PC-9 (cell line): ENCODE data around the gene ABL1. TPM values are rescaled to one million over a fixed set of nuclear protein-coding genes. Genes with fewer than 3 reads are reported as not detected.

Experiments used
- BruUV-seq: library from RNA; stranded (reverse); fragments of 400-500 nt; replicated peaks from 2 replicates; lab custom pipeline; 2021; lab: Mats Ljungman, UMichigan
- CTCF ChIA-PET: fragments of 300-600 bp; sonication (Branson Sonifier 250); formaldehyde crosslinking; loops from one replicate; lab custom pipeline; 2022; ENCODE audit warnings: antibody characterized with exemption; lab: Charles Lee
- POLR2A ChIA-PET: fragments of 300-600 bp; sonication (Branson Sonifier 250); formaldehyde crosslinking; loops from one replicate; lab custom pipeline; 2022; ENCODE audit warnings: antibody characterized with exemption; ENCODE audit not compliant: unreplicated experiment; lab: Charles Lee
- DNase-seq, 2 experiments: peaks; one replicate each; pipeline versions ENCODE4 v3.0.0 to v3.0.0-alpha.2; 2015 to 2022; ENCODE audit warnings: mixed read lengths in 1 of 2
- H2AFZ ChIP-seq: fragments of 200-600 bp; sonication (generic); 2 replicates; pipeline ENCODE4 v1.8.1; 2017; ENCODE audit warnings: antibody characterized with exemption
- H3F3A ChIP-seq: fragments of 200-600 bp; sonication (generic); 2 replicates; pipeline ENCODE4 v1.8.1; 2017; ENCODE audit warnings: antibody characterized with exemption, mild to moderate bottlenecking, low read depth; ENCODE audit not compliant: insufficient read depth
- H3K27ac ChIP-seq: fragments of 200-600 bp; sonication (generic); 2 replicates; pipeline ENCODE4 v1.6.1; 2016; ENCODE audit warnings: mixed run types
- H3K27me3 ChIP-seq: fragments of 200-600 bp; sonication (generic); 2 replicates; pipeline ENCODE4 v1.6.1; 2016; ENCODE audit warnings: low read depth, mixed run types; ENCODE audit not compliant: insufficient read depth
- H3K36me3 ChIP-seq: fragments of 200-600 bp; sonication (generic); 2 replicates; pipeline ENCODE4 v1.6.1; 2016; ENCODE audit warnings: low read depth, mixed run types
- H3K4me1 ChIP-seq: fragments of 200-600 bp; sonication (generic); replicated peaks from 2 replicates; pipeline ENCODE4 v1.6.1; 2016; ENCODE audit warnings: mixed run types; ENCODE audit not compliant: insufficient read depth
- H3K4me2 ChIP-seq: fragments of 200-600 bp; sonication (generic); 2 replicates; pipeline ENCODE4 v1.6.1; 2017; ENCODE audit warnings: mixed run types
- H3K4me3 ChIP-seq: fragments of 200-600 bp; sonication (generic); 2 replicates; pipeline ENCODE4 v1.6.1; 2016; ENCODE audit warnings: mixed run types
- H3K79me2 ChIP-seq: fragments of 200-600 bp; sonication (generic); 2 replicates; pipeline ENCODE4 v1.6.1; 2017; ENCODE audit warnings: low read depth, mixed run types
- H3K9me2 ChIP-seq: fragments of 200-600 bp; sonication (generic); 2 replicates; pipeline ENCODE4 v1.8.1; 2017; ENCODE audit warnings: mild to moderate bottlenecking; ENCODE audit not compliant: insufficient read depth
- H3K9me3 ChIP-seq: fragments of 200-600 bp; sonication (generic); 2 replicates; pipeline ENCODE4 v1.8.1; 2016; ENCODE audit warnings: low read depth; ENCODE audit not compliant: insufficient read depth
- H4K20me1 ChIP-seq: fragments of 200-600 bp; sonication (generic); 2 replicates; pipeline ENCODE4 v1.8.1; 2017; ENCODE audit not compliant: insufficient read depth
- EZH2 ChIP-seq: fragments of 200-600 bp; sonication (generic); IDR thresholded peaks from 2 replicates; pipeline ENCODE4 v1.8.0; 2017; ENCODE audit warnings: antibody characterized with exemption, low read depth
- intact Hi-C: fragments of 100-400 bp; cut with micrococcal nuclease; formaldehyde crosslinking; loops from one replicate; pipeline ENCODE4 v1.10.0; 2022; ENCODE audit not compliant: unreplicated experiment
- total RNA-seq: library from RNA; stranded (reverse); gene quantifications from 2 replicates; pipeline ENCODE4 v1.2.3, GENCODE V29; 2021
- TF ChIP-seq, protein P1 (sequence below): fragments of 200-600 bp; sonication (generic); conservative IDR thresholded peaks from 2 replicates; pipeline ENCODE4 v1.6.1; 2017; ENCODE audit warnings: mixed run types, antibody characterized with exemption, mild to moderate bottlenecking, moderate library complexity

Gene ABL1
- total RNA-seq, 1 experiment from 2014 or later: 54.8 TPM

GRCh38 chr9:130913599-130914416, 78.8 kb downstream of the ABL1 start:
- no TSS peak for BruUV-seq
- Histone ChIP-seq H3K4me2 (peak overlapping the region; percentile 63), H3K4me1 (0 out of 2 replicates have a peak, but pooled peaks cover 4% of the 10 kb centered on the region), H3K4me3 (peak overlapping the region; percentile 34; the same call in 1 of the 2 replicates), H3K27me3 (peaks cover 13% of the 10 kb centered on the region), H3K36me3 (no peaks in the 10 kb centered on the region), H4K20me1 (no peaks in the 10 kb centered on the region), H3K79me2 (no peaks in the 10 kb centered on the region), H3F3A (no peaks in the 10 kb centered on the region), H3K9me2 (no peaks in the 10 kb centered on the region), H2AFZ (peak overlapping the region; percentile 58; the same call in 1 of the 2 replicates), H3K27ac (no peak overlapping the region), H3K9me3 (no peaks in the 10 kb centered on the region)
- ChIA-PET CTCF (interaction anchor here (0.5 kb wide), 1 partner anchor 84 kb away, joined by 4 read pairs; no protein-coding TSS in a partner anchor), POLR2A (no interaction called here)
- TF ChIP-seq, protein P1, sequence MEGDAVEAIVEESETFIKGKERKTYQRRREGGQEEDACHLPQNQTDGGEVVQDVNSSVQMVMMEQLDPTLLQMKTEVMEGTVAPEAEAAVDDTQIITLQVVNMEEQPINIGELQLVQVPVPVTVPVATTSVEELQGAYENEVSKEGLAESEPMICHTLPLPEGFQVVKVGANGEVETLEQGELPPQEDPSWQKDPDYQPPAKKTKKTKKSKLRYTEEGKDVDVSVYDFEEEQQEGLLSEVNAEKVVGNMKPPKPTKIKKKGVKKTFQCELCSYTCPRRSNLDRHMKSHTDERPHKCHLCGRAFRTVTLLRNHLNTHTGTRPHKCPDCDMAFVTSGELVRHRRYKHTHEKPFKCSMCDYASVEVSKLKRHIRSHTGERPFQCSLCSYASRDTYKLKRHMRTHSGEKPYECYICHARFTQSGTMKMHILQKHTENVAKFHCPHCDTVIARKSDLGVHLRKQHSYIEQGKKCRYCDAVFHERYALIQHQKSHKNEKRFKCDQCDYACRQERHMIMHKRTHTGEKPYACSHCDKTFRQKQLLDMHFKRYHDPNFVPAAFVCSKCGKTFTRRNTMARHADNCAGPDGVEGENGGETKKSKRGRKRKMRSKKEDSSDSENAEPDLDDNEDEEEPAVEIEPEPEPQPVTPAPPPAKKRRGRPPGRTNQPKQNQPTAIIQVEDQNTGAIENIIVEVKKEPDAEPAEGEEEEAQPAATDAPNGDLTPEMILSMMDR: no peak
- TF ChIP-seq EZH2: no peak
- no peak for DNase-seq
- intact Hi-C loops: loop anchor here (2.0 kb wide), 1 partner anchor 15 kb away; no protein-coding TSS in a partner anchor

GRCh38 chr9:130914417-130915095, 79.5 kb downstream of the ABL1 start:
- TF ChIP-seq EZH2: no peak
- TF ChIP-seq, protein P1: no peak
- Histone ChIP-seq H3K4me3 (no peak overlapping the region), H3K9me3 (no peaks in the 10 kb centered on the region), H2AFZ (no peak overlapping the region), H3K79me2 (no peaks in the 10 kb centered on the region), H3K9me2 (no peaks in the 10 kb centered on the region), H3K36me3 (no peaks in the 10 kb centered on the region), H3K4me2 (no peak overlapping the region), H3F3A (no peaks in the 10 kb centered on the region), H3K4me1 (0 out of 2 replicates have a peak, but pooled peaks cover 4% of the 10 kb centered on the region), H3K27me3 (peaks cover 13% of the 10 kb centered on the region), H4K20me1 (no peaks in the 10 kb centered on the region), H3K27ac (no peak overlapping the region)
- CTCF ChIA-PET: no interaction called here
- no peak for DNase-seq
- no TSS peak for BruUV-seq
- POLR2A ChIA-PET: no interaction called here
- intact Hi-C loops: no loop called here

- H2AFZ ChIP-seq: no peak overlapping the region
- no peaks in the 10 kb centered on the region for H3K9me2 ChIP-seq
- no peak overlapping the region for H3K27ac ChIP-seq
- no peak for TF ChIP-seq EZH2
- TF ChIP-seq, protein P1: no peak
- no peaks in the 10 kb centered on the region for H3K9me3 ChIP-seq
- H4K20me1 ChIP-seq: no peaks in the 10 kb centered on the region
- H3K4me1 ChIP-seq: 0 out of 2 replicates have a peak, but pooled peaks cover 4% of the 10 kb centered on the region
- DNase-seq: no peak
- H3K4me2 ChIP-seq: no peak overlapping the region
- CTCF ChIA-PET: no interaction called here
- peaks cover 13% of the 10 kb centered on the region for H3K27me3 ChIP-seq
- no peaks in the 10 kb centered on the region for H3K79me2 ChIP-seq
- intact Hi-C loops: no loop called here
- H3F3A ChIP-seq: no peaks in the 10 kb centered on the region
- no TSS peak for BruUV-seq
- no peak overlapping the region for H3K4me3 ChIP-seq
- H3K36me3 ChIP-seq: no peaks in the 10 kb centered on the region
- POLR2A ChIA-PET: no interaction called here
Observed at GRCh38 chr9:130915096-130915447, 80.0 kb downstream of the ABL1 start.
